Subcutaneous abdominal adipose tissue (tissue), 5 donors: ENCODE results near the gene DLG2.
"Not testable (repeated sequence)": the region's sequence is repeated elsewhere in the genome, so short reads cannot be mapped to it uniquely, and the experiment has no call there.

Experiments used
- H3K27ac ChIP-seq: one replicate; pipeline ENCODE4 v1.7.0; 2013; ENCODE audit warnings: low read depth, mild to moderate bottlenecking, inconsistent platforms, low read length, moderate library complexity
- H3K27me3 ChIP-seq, 5 donors: one replicate each; pipeline ENCODE4 v1.7.0; 2013; ENCODE audit warnings: low read length in 5 of 5, inconsistent platforms in 1 of 5; ENCODE audit not compliant: control insufficient read depth in 5 of 5, insufficient read depth in 4 of 5
- H3K36me3 ChIP-seq, 5 donors: one replicate each; pipeline ENCODE4 v1.7.0; 2013; ENCODE audit warnings: low read length in 5 of 5; ENCODE audit not compliant: control insufficient read depth in 5 of 5, insufficient read depth in 5 of 5
- H3K4me1 ChIP-seq, 5 donors: one replicate each; pipeline ENCODE4 v1.7.0; 2013; ENCODE audit warnings: low read length in 5 of 5, mild to moderate bottlenecking in 3 of 5, moderate library complexity in 1 of 5; ENCODE audit not compliant: control insufficient read depth in 5 of 5, insufficient read depth in 5 of 5
- H3K4me3 ChIP-seq, 5 donors: one replicate each; pipeline ENCODE4 v1.7.0; 2013; ENCODE audit warnings: low read length in 5 of 5, low read depth in 1 of 5
- H3K9ac ChIP-seq, 5 donors: one replicate each; pipeline ENCODE4 v1.7.0; 2013; ENCODE audit warnings: low read length in 5 of 5, mild to moderate bottlenecking in 4 of 5, moderate library complexity in 3 of 5
- H3K9me3 ChIP-seq, 5 donors: one replicate each; pipeline ENCODE4 v1.7.0; 2013; ENCODE audit warnings: low read length in 5 of 5; ENCODE audit not compliant: control insufficient read depth in 5 of 5
- donor health status: healthy.
- donor health status: healthy.
- donor health status: healthy.
- donor health status: healthy.
- donor health status: healthy.

The DLG2 gene

DNA sequence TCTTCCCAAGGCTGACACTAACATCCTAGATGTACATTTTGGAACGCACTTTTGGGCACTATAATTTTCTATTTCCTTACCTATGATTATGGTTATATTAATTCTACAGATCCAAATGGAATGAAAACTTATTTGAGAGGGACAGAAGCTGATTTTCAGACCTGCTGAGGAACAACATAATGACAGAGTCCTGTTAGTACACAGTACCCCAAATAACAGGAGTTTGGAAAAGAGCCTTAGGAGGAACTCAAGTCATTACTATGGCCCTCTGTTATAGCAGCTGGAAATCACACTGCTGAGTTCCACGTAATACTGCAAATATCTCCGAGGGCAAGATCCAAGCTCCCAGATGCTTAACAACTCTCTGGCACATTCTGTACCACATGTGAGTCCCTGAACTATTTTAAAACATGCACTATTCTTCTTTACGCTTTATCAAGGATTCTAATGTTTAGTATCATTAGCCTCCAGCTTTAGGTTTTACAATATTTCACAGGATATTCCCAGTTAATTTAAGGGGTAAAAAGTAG lies 1313.2 kb downstream of the DLG2 start:
- Histone ChIP-seq H3K27me3 (no peaks in the 10 kb centered on the region), H3K36me3 (no peaks in the 10 kb centered on the region), H3K27ac (no peak overlapping the region), H3K4me3 (no peak overlapping the region), H3K4me1 (no peaks in the 10 kb centered on the region), H3K9me3 (no peaks in the 10 kb centered on the region), H3K9ac (no peak overlapping the region)

DNA sequence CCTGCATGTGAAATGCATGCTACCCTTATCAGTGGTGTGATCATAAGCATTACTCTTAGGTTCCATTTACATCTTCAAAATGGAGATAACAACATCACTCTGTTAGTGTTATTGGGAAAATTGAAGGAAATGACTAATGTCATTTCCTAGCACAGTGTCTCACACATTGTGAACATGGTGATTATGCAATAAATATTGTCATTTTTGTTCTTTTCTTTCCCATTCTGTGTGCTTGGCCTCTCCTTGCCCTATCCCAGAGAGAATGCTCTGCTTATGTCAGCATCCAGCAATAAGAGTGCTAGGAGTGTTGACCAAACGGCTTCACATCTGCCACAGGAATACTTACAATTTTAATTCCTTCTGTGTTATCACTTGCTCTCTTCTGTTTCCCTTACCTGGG lies 1316.9 kb downstream of the DLG2 start:
- Histone ChIP-seq H3K9ac (no peak overlapping the region), H3K4me3 (no peak overlapping the region), H3K27ac (no peak overlapping the region), H3K27me3 (no peaks in the 10 kb centered on the region), H3K9me3 (no peaks in the 10 kb centered on the region), H3K4me1 (no peaks in the 10 kb centered on the region), H3K36me3 (no peaks in the 10 kb centered on the region)

DNA sequence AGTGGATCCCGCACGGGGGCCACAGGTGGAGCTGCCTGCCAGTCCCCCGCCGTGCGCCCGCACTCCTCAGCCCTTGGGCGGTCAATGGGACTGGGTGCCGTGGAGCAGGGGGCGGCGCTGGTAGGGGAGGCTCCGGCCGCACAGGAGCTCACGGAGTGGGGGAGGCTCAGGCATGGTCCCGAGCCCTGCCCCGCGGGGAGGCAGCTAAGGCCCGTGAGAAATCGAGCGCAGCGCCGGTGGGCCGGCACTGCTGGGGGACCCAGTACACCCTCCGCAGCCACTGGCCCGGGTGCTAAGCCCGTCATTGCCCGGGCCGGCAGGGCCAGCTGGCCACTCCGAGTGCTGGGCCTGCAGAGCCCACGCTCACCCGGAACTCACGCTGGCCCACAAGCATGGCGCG lies 1318.7 kb downstream of the DLG2 start:
- H3K9me3 ChIP-seq, H3K27ac ChIP-seq, H3K9ac ChIP-seq, H3K4me1 ChIP-seq, H3K4me3 ChIP-seq, H3K36me3 ChIP-seq, H3K27me3 ChIP-seq: not testable (repeated sequence)

DNA sequence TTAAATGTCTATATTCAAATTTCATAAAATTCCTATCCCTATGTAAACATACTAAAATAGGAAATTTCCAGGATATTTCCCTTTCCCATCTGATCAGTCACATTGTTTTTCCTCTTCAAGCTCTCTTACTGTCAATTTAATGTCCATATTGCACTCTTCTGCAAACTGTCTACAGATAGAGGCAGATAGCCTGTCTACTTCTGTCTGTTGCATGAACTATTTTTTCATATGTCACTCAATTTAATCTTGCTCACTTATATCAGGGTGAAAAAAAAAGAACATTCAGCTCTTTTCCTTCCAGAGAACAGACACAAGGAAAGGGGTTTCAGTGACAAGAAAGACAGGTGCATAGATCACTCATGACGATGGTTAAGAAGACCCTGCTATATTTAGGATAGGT lies 1327.1 kb downstream of the DLG2 start:
- Histone ChIP-seq H3K9me3 (no peaks in the 10 kb centered on the region), H3K27ac (no peak overlapping the region), H3K27me3 (no peaks in the 10 kb centered on the region), H3K36me3 (no peaks in the 10 kb centered on the region), H3K4me1 (no peaks in the 10 kb centered on the region), H3K4me3 (no peak overlapping the region), H3K9ac (no peak overlapping the region)

DNA sequence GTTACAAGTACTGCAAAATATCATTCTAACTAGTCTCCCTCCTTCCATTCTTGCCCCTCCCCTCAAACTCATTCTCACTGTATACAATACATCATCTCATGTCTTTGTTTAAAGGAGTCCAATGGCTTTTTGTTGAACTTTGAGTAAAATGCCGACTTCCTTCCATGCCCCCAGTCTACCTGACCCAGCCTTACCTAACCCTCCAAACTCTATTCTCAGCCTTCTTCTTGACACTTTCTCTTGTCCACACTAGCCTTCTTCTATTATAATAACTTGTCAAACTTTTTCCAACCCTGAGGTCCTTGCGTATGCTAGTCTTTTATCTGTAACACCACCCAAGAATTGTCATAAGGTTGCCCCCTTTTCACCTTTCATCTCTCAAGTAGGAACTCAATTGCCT lies 1329.6 kb downstream of the DLG2 start:
- Histone ChIP-seq H3K4me3 (no peak overlapping the region), H3K27ac (no peak overlapping the region), H3K9ac (no peak overlapping the region), H3K36me3 (no peaks in the 10 kb centered on the region), H3K27me3 (no peaks in the 10 kb centered on the region), H3K9me3 (no peaks in the 10 kb centered on the region), H3K4me1 (no peaks in the 10 kb centered on the region)

DNA sequence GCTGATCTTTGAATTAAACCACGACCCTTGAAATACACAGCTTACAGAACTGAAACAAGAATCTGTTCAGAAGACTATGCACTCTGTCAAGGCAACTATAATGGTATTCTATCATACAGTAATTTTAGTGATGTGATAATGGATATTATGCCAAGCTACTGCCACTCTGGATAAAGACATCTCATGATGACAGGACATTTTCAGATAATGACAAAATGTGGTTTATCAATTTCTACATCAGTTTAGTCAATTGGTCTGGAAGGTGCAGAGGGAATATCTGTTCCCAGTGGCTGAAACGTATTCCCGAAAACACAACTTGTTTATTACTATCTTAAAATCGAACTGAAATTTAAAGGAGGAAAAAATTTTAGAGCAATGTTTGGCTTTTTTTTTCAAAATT lies 1331.3 kb downstream of the DLG2 start:
- Histone ChIP-seq H3K27ac (no peak overlapping the region), H3K9ac (no peak overlapping the region), H3K9me3 (no peaks in the 10 kb centered on the region), H3K36me3 (no peaks in the 10 kb centered on the region), H3K27me3 (no peaks in the 10 kb centered on the region), H3K4me3 (no peak overlapping the region), H3K4me1 (no peaks in the 10 kb centered on the region)

DNA sequence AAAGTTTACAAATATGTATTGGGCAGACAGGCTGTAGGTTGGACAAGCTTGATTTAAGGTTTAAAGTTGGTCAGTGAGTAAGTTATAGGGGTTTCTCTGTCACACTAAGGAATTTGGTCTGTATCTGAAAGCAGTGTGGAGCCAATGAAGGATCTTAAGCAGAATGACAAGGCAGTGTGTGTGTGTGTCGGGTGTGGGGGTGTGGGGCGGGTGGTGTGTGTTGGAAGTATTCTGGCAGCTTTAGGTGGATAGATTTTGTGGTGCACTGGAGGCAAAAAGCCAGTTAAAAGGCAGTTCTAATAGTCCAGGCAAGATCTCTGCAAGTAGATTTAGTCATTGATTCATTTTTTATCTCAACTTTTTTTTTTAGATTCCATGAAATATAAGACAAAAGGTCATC lies 1334.2 kb downstream of the DLG2 start:
- H3K27ac ChIP-seq = no peak overlapping the region
- no peak overlapping the region for H3K4me3 ChIP-seq
- no peaks in the 10 kb centered on the region for H3K27me3 ChIP-seq
- no peaks in the 10 kb centered on the region for H3K36me3 ChIP-seq
- H3K4me1 ChIP-seq = no peaks in the 10 kb centered on the region
- no peak overlapping the region for H3K9ac ChIP-seq
- H3K9me3 ChIP-seq = no peaks in the 10 kb centered on the region

DNA sequence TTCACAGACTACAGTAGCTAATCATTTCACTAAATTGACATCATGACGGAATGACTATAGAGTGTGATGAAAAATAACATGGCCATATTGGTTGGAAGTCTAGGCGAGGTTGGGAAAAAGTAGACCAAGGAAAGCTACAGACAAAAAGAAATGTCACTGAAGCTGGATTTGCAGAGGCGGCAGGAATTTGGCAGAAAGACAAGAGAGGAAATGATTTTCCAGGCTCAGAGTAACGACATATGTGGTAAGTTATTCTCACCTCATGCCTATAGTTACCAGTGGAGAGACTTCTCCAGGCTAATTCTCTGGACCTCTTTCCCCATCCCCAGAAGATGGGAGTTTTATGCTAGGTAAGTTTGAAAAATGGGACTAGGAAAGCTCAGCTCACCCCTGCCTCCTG lies 1335.1 kb downstream of the DLG2 start:
- no peaks in the 10 kb centered on the region for H3K36me3 ChIP-seq
- H3K9ac ChIP-seq = no peak overlapping the region
- H3K27me3 ChIP-seq = no peaks in the 10 kb centered on the region
- no peak overlapping the region for H3K27ac ChIP-seq
- H3K4me1 ChIP-seq = no peaks in the 10 kb centered on the region
- H3K4me3 ChIP-seq = no peak overlapping the region
- H3K9me3 ChIP-seq = no peaks in the 10 kb centered on the region

DNA sequence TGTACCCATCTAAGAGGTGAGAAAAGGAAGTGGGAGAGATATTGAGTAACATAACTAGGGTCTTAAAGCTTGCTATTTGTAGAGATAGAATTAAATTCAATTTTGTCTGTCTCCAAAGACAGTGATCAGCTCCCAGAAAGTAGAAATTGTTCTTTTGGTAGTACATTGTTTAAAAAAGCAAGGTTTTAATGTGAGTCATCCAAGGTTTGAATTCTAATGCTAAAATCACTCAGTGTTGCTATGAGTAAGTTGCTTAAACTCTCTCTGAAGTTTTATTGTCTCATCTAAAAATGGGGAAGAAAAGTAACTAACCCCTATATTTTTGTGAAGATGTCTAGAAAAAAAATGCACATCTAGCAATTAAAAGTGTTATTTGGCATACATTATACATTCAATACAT lies 1336.5 kb downstream of the DLG2 start:
- no peaks in the 10 kb centered on the region for H3K4me1 ChIP-seq
- no peaks in the 10 kb centered on the region for H3K9me3 ChIP-seq
- H3K4me3 ChIP-seq = no peak overlapping the region
- H3K27me3 ChIP-seq = no peaks in the 10 kb centered on the region
- no peak overlapping the region for H3K9ac ChIP-seq
- H3K36me3 ChIP-seq = no peaks in the 10 kb centered on the region
- no peak overlapping the region for H3K27ac ChIP-seq

DNA sequence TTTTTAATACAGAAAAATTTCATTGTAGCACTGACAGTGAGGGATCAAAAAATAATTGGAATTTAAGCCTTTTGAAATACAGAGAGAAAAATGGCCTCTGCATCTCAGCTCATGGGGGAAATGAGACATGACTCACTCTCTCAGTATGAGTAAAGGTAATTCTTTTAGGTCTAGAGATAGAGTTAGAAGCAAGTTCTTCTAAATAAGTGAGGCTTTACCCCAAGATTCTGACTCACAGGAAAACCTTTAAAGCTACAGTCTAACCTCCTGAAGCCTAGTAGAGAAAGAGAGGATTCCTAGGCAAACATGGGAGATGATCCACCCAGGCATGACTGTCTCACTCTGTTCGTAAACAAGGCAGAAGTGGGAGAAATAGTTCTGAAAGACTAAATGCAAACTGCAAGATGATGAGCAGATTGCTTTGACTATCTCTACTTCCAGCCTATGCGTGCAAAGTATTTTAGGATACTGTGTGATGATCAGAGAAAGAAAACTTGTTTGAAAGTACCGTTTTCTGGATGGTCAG lies 1337.7 kb downstream of the DLG2 start:
- H3K9me3 ChIP-seq = no peaks in the 10 kb centered on the region

DNA sequence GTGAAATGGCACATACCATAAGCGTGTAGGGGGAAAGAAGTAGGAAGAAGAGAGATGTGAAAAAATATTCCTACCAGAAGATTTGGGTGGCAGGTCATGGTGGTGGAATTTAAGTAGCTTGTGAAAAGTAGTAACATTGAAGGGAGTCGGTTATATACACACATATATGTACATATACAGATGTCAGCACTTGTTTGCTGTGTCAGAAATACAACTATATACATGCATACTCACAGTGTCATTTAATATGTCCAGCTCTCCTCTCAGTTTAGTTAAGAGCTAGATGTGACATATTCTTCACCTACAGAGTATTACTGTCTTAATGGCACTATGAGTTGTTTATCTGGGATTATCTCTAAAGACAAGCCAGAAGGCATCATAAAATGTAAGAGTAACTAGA lies 1353.6 kb downstream of the DLG2 start:
- H3K9ac ChIP-seq = no peak overlapping the region
- no peaks in the 10 kb centered on the region for H3K36me3 ChIP-seq
- H3K27me3 ChIP-seq = no peaks in the 10 kb centered on the region
- H3K9me3 ChIP-seq = no peaks in the 10 kb centered on the region
- H3K4me1 ChIP-seq = no peaks in the 10 kb centered on the region
- no peak overlapping the region for H3K27ac ChIP-seq
- no peak overlapping the region for H3K4me3 ChIP-seq

More for the DNA sequence above, 1337.7 kb downstream of the DLG2 start:
- Histone ChIP-seq H3K27me3 (no peaks in the 10 kb centered on the region), H3K4me3 (no peak overlapping the region), H3K27ac (no peak overlapping the region), H3K36me3 (no peaks in the 10 kb centered on the region), H3K9ac (no peak overlapping the region), H3K4me1 (no peaks in the 10 kb centered on the region)
